Hepatocyte (in vitro differentiated cells): ENCODE measurements around the gene PRKAA2.

Experiments
- CTCF ChIP-seq: fragments of 200-600 bp; sonication (generic); IDR thresholded peaks from 2 replicates; pipeline ENCODE4 v1.5.1; 2016; ENCODE audit warnings: antibody characterized with exemption, mild to moderate bottlenecking; ENCODE audit not compliant: poor library complexity
- EZH2 ChIP-seq: fragments of 200-600 bp; sonication (generic); IDR thresholded peaks from 2 replicates; pipeline ENCODE4 v1.6.1; 2016; ENCODE audit warnings: antibody characterized with exemption, mild to moderate bottlenecking, borderline replicate concordance
- EZH2phosphoT487 ChIP-seq: fragments of 200-600 bp; sonication (generic); IDR thresholded peaks from one replicate; pipeline ENCODE4 v1.6.1; 2018; ENCODE audit warnings: antibody characterized with exemption, mild to moderate bottlenecking, low read depth, moderate library complexity; ENCODE audit not compliant: unreplicated experiment, severe bottlenecking

GRCh38 chr1:56696663-56697062, 51.5 kb downstream of the PRKAA2 start:
- TF ChIP-seq CTCF (no peak), EZH2phosphoT487 (no peak), EZH2 (no peak)
